HPDE6-E6E7 (cell line): ENCODE results near the gene ZNF213.
A peak's percentile ranks its signal among the peaks of the same experiment; 100 is the strongest.
"Not testable (repeated sequence)": the region's sequence is repeated elsewhere in the genome, so short reads cannot be mapped to it uniquely, and the experiment has no call there.

ENCODE experiments used
- DNase-seq: peaks from one replicate; pipeline ENCODE4 v3.0.0; 2011; ENCODE audit warnings: missing footprints; ENCODE audit errors: extremely low spot score

ZNF213 gene

GRCh38 chr16:3170440-3171180 is 35.8 kb downstream of the ZNF213 start:
- no peak for DNase-seq

GRCh38 chr16:3171181-3171854 is 36.5 kb downstream of the ZNF213 start:
- peak; percentile 69 for DNase-seq

GRCh38 chr16:3171855-3172593 is 37.2 kb downstream of the ZNF213 start:
- DNase-seq = peak; percentile 47

- peak; percentile 47 for DNase-seq
These were observed 39.2 kb downstream of the ZNF213 start for GRCh38 chr16:3173892-3174617.

DNA sequence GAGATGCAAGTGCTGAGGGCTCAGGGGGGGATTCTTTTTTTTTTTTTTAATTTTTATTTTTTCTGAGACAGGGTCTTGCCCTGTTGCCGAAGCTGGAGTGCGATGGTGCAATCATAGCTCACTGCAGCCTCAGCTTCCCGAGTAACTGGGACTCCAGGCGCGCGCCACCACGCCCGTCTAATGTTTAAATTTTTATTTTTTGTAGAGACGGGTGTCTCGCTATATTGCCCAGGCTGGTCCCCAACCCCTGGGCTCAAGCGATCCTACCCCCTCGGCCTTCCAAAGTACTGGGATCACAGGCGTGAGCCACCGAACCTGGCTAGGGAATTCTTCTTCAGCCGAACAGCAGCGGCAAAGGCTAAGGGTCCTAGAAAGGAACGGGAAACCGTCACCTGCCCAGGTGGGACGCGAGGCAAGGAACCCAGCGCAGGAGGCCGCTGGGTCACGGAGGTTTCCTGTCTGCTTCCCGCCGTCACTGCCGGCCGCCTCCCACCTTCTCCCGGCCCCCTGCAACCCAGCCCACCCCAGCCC is 39.9 kb downstream of the ZNF213 start:
- DNase-seq = no peak

GRCh38 chr16:3175157-3176093 is 40.6 kb downstream of the ZNF213 start:
- peak; percentile 65 for DNase-seq

GRCh38 chr16:3179651-3180050 is 44.8 kb downstream of the ZNF213 start:
- no peak for DNase-seq

GRCh38 chr16:3180445-3180878 is 45.6 kb downstream of the ZNF213 start:
- DNase-seq = no peak

GRCh38 chr16:3182293-3182607 is 47.4 kb downstream of the ZNF213 start:
- DNase-seq = not testable (repeated sequence)

DNA sequence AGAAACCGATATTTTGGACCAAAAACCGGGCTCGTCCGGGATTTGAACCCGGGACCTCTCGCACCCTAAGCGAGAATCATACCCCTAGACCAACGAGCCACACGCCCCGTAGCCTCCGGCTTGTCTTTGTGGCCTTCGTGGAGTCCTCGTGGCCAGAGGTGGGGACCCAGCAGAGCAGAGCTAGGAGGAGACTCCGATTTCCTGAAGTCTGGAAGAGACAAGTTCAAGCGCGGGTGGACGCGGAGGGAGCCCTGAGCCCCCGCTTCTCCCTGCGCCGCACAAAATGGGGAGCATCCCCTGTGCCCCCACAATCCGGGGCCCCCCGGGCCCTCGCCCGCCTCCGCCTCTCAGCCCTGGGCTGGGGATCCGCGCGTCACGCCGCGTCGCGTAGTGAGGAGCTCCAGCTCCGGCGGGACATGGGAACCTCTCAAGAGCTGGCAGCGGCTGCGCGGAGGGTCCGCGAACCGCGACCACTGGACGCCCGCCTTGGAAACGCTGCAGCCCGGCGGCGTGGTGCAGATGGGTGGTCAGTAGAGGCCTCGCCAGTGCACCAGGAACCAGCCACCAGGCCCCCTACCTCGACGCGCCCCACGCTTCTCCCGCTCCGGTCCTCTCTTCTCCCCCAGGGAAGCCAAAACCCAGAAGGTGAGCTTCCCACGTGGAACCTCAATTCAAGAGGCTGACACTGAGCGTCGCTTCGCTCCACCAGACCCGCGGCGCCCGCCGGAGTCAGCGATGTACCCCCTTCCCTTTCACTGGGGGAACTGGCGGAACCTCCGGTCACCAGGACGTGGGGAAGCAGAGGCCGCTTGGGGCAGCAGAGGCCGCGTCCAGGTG is 48.0 kb downstream of the ZNF213 start:
- DNase-seq = peak; percentile 69

DNA sequence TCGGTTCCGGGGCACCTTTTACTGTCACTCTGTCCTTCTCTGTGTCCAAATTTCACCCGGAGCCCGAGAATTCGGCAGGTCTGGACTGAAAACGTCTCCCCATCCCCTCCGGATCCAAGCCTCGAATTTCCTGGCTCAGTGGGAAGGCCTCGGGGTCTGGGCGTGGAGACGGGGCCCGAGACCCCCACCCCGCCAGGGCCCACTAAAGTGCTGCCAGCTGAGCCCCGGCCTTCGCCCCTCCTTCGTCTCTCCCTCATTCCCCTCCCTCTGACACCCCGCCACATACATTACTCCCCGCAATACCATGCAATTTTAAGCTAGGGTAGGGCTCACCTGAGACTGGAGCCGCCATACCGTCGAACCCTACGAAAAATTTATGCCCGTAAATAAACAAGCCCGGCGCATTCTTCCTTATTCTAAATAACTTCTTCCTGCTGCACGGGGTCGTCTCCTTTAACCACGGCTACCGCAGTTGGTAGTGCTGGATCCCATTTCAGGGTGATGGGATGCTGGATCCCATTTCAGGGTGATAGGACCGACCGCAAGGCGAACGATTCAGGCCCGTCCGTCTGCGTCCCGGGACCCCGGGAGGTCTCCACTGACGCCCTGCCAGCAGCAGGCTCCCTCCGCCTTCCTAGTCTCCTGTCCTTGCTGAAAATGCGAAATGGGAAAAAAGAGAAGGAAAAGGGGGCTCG is 48.8 kb downstream of the ZNF213 start:
- no peak for DNase-seq

GRCh38 chr16:3186946-3187690 is 52.3 kb downstream of the ZNF213 start:
- no peak for DNase-seq

GRCh38 chr16:3187798-3188674 is 53.2 kb downstream of the ZNF213 start, which contains the start of gene OR1F1:
TSS of gene OR1F1 (plus strand) at chr16:3188204.
- DNase-seq = no peak

DNA sequence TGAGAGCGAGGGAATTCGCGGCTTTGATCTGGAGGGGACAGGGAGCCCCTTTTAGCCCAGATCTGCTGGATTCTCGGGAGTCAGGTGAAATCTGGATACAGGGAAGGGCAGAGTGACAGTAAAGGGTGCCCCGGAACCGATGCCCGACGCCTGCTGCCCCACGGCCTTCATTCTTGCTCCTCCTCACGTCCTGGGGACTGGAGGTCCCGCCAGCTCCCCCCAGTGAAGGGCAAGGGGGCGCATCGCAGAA is 53.8 kb downstream of the ZNF213 start:
- no peak for DNase-seq

- DNase-seq = peak; percentile 60
These were observed 54.3 kb downstream of the ZNF213 start for GRCh38 chr16:3188925-3189825.

DNA sequence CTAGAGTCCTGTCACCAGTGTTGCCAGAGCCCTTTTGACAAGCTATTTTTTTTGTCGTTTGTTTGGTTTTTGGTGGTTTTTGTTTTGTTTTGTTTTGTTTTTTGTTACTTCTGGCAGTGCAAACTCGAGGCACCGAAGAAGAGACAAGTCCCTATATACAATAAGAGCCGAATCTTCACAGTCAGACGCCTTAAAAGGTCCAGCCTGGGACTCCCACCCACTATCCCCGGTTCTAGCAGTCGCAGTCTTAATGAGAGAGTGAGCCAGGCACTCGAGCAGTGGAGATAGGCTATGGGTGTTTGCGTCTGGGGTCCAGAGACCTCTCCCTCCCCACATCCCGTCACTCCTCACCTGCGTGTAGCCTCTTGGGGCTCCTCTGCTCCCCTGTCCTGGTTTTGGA is 55.0 kb downstream of the ZNF213 start:
- no peak for DNase-seq

- DNase-seq = no peak
These were observed 56.1 kb downstream of the ZNF213 start for GRCh38 chr16:3190949-3191353.
